ENCODE measurements around the gene ABHD14A. TPM values are rescaled to one million over a fixed set of nuclear protein-coding genes. Genes with fewer than 3 reads are reported as not detected.

ABHD14A gene
- total and polyA plus RNA-seq, 2 of the 4 experiments (the other 2 are of a cell fraction) = 3.4 to 10.0 TPM

- H3K27me3 ChIP-seq (ENCODE audit: control insufficient read depth, insufficient read depth, low read length) = no peaks in the 10 kb centered on the region
- H2AK9ac ChIP-seq (replicated peaks; ENCODE audit: low read depth, low read length, poor library complexity) = peak within 1 kb of the TSS; percentile 98
- peak; percentile 34 for DNase-seq
- H3K36me3 ChIP-seq (ENCODE audit: control insufficient read depth, insufficient read depth, low read length) = no peaks in the 10 kb centered on the region; the same call in 1 of the 2 replicates
- peaks cover 28% of the 10 kb centered on the region for H3K4me1 ChIP-seq (ENCODE audit: control insufficient read depth, insufficient read depth, low read length)
- peak within 1 kb of the TSS; percentile 55 for H4K5ac ChIP-seq (ENCODE audit: low read depth, low read length)
- no peak for TF ChIP-seq CEBPB (IDR thresholded peaks at IDR 0.05; ENCODE audit: low read depth, low read length)
- no peak for TF ChIP-seq CHD1 (IDR thresholded peaks at IDR 0.05; ENCODE audit: low read depth, low read length)
- no peak for TF ChIP-seq USF2 (IDR thresholded peaks at IDR 0.05; ENCODE audit: low read depth, low read length)
- no peak for TF ChIP-seq NFE2L2 (IDR thresholded peaks at IDR 0.05; ENCODE audit: low read depth, low read length)
- TF ChIP-seq RCOR1 (IDR thresholded peaks at IDR 0.05; ENCODE audit: insufficient replicate concordance, low read length) = no peak
- TF ChIP-seq MAZ (IDR thresholded peaks at IDR 0.05; ENCODE audit: borderline replicate concordance, low read depth, low read length) = no peak
- no peak for TF ChIP-seq SMC3 (IDR thresholded peaks at IDR 0.05; ENCODE audit: low read depth, low read length)
- no peak for TF ChIP-seq BHLHE40 (IDR thresholded peaks at IDR 0.05; ENCODE audit: low read depth, low read length)
- no peak for TF ChIP-seq MXI1 (IDR thresholded peaks at IDR 0.05; ENCODE audit: borderline replicate concordance, low read depth, low read length)
- no peak for TF ChIP-seq MAFK (IDR thresholded peaks at IDR 0.05; ENCODE audit: low read depth, low read length)
- TF ChIP-seq RFX5 (IDR thresholded peaks at IDR 0.05; ENCODE audit: low read depth, low read length) = no peak
- no peak for TF ChIP-seq FOS (IDR thresholded peaks at IDR 0.05; ENCODE audit: low read depth, low read length)
- TF ChIP-seq RAD21 (IDR thresholded peaks at IDR 0.05; ENCODE audit: low read length) = no peak
- H3K79me1 ChIP-seq (ENCODE audit: low read depth in 1 of 2, low read length in 2 of 2) = peaks cover 36 to 66% of the 10 kb centered on the region in 2 experiments
- peaks cover 19% of the 10 kb centered on the region for H3K9me1 ChIP-seq (ENCODE audit: insufficient read depth, low read length)
- peak within 1 kb of the TSS; percentile 97 for H3K4ac ChIP-seq (ENCODE audit: low read depth, low read length)
- intact Hi-C loops (cut with micrococcal nuclease) = no loop called here
- no peak within 1 kb of the TSS; the same call in 1 of the 3 replicates for H2BK15ac ChIP-seq (ENCODE audit: low read depth, low read length)
- H3K14ac ChIP-seq (replicated peaks; ENCODE audit: low read depth, low read length) = peak within 1 kb of the TSS; percentile 98
- peak within 1 kb of the TSS; percentile 98 for H2AK5ac ChIP-seq (ENCODE audit: low read depth, low read length)
- peaks cover 12% of the 10 kb centered on the region for H4K20me1 ChIP-seq (ENCODE audit: insufficient read depth, low read length)
- peak within 1 kb of the TSS; percentile 95 for H2AFZ ChIP-seq (replicated peaks; ENCODE audit: low read length, poor library complexity)
- ChIA-PET CTCF (no interaction called here), POLR2A (ENCODE audit: unreplicated experiment) (interaction anchor here (0.6 kb wide), 2 partner anchors 14 to 332 kb away, joined by 8 to 10 read pairs; no protein-coding TSS in a partner anchor)
- 1% methylated on average over 23 of the region's 90 CpGs; no CpG with 5 or more reads in 1 of the 2 experiments for WGBS, 2 experiments (ENCODE audit: extremely low coverage in 2 of 2, insufficient read length in 1 of 2)
- peak within 1 kb of the TSS; percentile 91 for H3K23ac ChIP-seq (ENCODE audit: low read depth, low read length)
- peak within 1 kb of the TSS; percentile 88 for H3K27ac ChIP-seq (ENCODE audit: insufficient read depth, low read length)
- peak within 1 kb of the TSS; percentile 99 for H3K4me2 ChIP-seq (ENCODE audit: low read depth, low read length)
- H3K4me3 ChIP-seq (ENCODE audit: insufficient read depth, low read depth, low read length) = peak within 1 kb of the TSS; percentile 70
- in situ Hi-C loops (cut with MboI; ENCODE audit: low sequenced_read_pairs) = loop anchor here (25.0 kb wide), 1 partner anchor 1630 kb away; the partner anchor contains the start of genes RASSF1, TUSC2 and ZMYND10
- dilution Hi-C loops (cut with HindIII; ENCODE audit: low sequenced_read_pairs, unreplicated experiment) = no loop called here
- peak within 1 kb of the TSS; percentile 95 for H3K9ac ChIP-seq (ENCODE audit: low read depth, low read length)
- peak within 1 kb of the TSS; percentile 82 for H3K56ac ChIP-seq (ENCODE audit: extremely low read depth, insufficient read depth, low read length)
- no peaks in the 10 kb centered on the region for H3K9me3 ChIP-seq (ENCODE audit: control insufficient read depth, insufficient read depth, low read length)
- H2BK120ac ChIP-seq (ENCODE audit: low read depth, low read length) = peak within 1 kb of the TSS; percentile 55
- H4K8ac ChIP-seq (ENCODE audit: low read depth in 2 of 2, low read length in 2 of 2) = peak within 1 kb of the TSS; percentile 87 to 89
- peak within 1 kb of the TSS; percentile 86 for H4K91ac ChIP-seq (ENCODE audit: insufficient read depth, low read depth, low read length)
- peak within 1 kb of the TSS; percentile 84 for H2BK5ac ChIP-seq (ENCODE audit: low read depth, low read length, poor library complexity, severe bottlenecking)
- H3K18ac ChIP-seq (ENCODE audit: low read depth, low read length) = peak within 1 kb of the TSS; percentile 90
- peak within 1 kb of the TSS; percentile 57; the same call in 1 of the 2 replicates for H2BK20ac ChIP-seq (ENCODE audit: low read depth, low read length)
- ATAC-seq (ENCODE audit: low read depth) = peak; percentile 80
- no TSS peak for BruUV-seq (replicated peaks)
Observed at GRCh38 chr3:51967384-51968169, 7.3 kb upstream of the ABHD14A start, which contains the start of gene PCBP4. TSS of gene PCBP4 (minus strand) at chr3:51967454. CDS start at chr3:51961240, 6,214 bp downstream.
